Upper lobe of left lung (tissue), 6 donors: ENCODE results near the gene GRID1. TPM values are rescaled to one million over a fixed set of nuclear protein-coding genes. Genes with fewer than 3 reads are reported as not detected.

Experiments
- ATAC-seq, 2 donors: fragments of 200-7000 bp; cut with Tn5 transposase; one replicate each; pipeline ENCODE4 v1.9.1; 2022; ENCODE audit warnings: mild to moderate bottlenecking in 2 of 2, moderate library complexity in 2 of 2; ENCODE audit not compliant: low FRiP score in 2 of 2
- DNase-seq, 2 donors: peaks; one replicate each; pipeline ENCODE4 v3.0.0-alpha.2; 2019 to 2020
- H3K27ac ChIP-seq, 4 donors: fragments of 200-600 bp; sonication (generic); one replicate each; pipeline ENCODE4 v1.5.1; 2016 to 2019
- H3K27me3 ChIP-seq, 4 donors: fragments of 200-600 bp; sonication (generic); one replicate each; pipeline ENCODE4 v1.5.1; 2017 to 2019
- H3K36me3 ChIP-seq, 4 donors: fragments of 200-600 bp; sonication (generic); one replicate each; pipeline ENCODE4 v1.5.1; 2016 to 2019
- H3K4me1 ChIP-seq, 4 donors: fragments of 200-600 bp; sonication (generic); one replicate each; pipeline ENCODE4 v1.5.1; 2018 to 2019
- H3K4me3 ChIP-seq, 4 donors: fragments of 200-600 bp; sonication (generic); one replicate each; pipeline ENCODE4 v1.5.1; 2017 to 2019; ENCODE audit warnings: mild to moderate bottlenecking in 2 of 4, moderate library complexity in 1 of 4
- H3K9me3 ChIP-seq, 4 donors: fragments of 200-600 bp; sonication (generic); one replicate each; pipeline ENCODE4 v1.5.1; 2018 to 2019
- EP300 ChIP-seq, 4 donors: sonication (generic); formaldehyde crosslinking; IDR thresholded peaks; one replicate each; pipeline ENCODE4 v1.5.1; 2017; ENCODE audit warnings: antibody characterized with exemption in 4 of 4, control low read depth in 2 of 4
- POLR2A ChIP-seq, 4 donors: fragments of 450-650 bp; IDR thresholded peaks; one replicate each; pipeline ENCODE4 v1.5.1; 2016 to 2017; ENCODE audit warnings: antibody characterized with exemption in 4 of 4, mild to moderate bottlenecking in 2 of 4
- POLR2AphosphoS5 ChIP-seq, 2 donors: sonication (generic); formaldehyde crosslinking; IDR thresholded peaks; one replicate each; pipeline ENCODE4 v1.5.1; 2017; ENCODE audit warnings: antibody characterized with exemption in 2 of 2
- WGBS, 2 donors: methylation state at CpG; one replicate each; pipeline ENCODE4 v1.1.5; 2017 to 2018; 5-methylcytosine and 5-hydroxymethylcytosine counted together
- total RNA-seq, 6 donors: library from RNA; depleted of rRNA in 4 of 6; stranded (reverse); fragments of >200 nt in 4 of 6; gene quantifications; one replicate each; pipeline versions ENCODE4 v1.1.0 to v1.2.1, GENCODE V29; 2016 to 2021
- TF ChIP-seq, protein P1 (sequence below), 6 experiments: fragments of 450-650 bp in 4 of 6; fragments of 200-600 bp in 2 of 6; sonication (generic) in 2 of 6; IDR thresholded peaks; one replicate each; pipeline ENCODE4 v1.5.1; 2016 to 2019; ENCODE audit warnings: antibody characterized with exemption in 6 of 6
- donor health status: DM: no; HTN: no; CAD: no; lungs with moderate emphysema.
- donor health status: DM: no; HTN: yes; CAD: no; lungs with severe emphysema.

Gene GRID1
- total RNA-seq, 6 donors from 2014 or later: 1.5 to 5.2 (median 3.2) TPM

DNA sequence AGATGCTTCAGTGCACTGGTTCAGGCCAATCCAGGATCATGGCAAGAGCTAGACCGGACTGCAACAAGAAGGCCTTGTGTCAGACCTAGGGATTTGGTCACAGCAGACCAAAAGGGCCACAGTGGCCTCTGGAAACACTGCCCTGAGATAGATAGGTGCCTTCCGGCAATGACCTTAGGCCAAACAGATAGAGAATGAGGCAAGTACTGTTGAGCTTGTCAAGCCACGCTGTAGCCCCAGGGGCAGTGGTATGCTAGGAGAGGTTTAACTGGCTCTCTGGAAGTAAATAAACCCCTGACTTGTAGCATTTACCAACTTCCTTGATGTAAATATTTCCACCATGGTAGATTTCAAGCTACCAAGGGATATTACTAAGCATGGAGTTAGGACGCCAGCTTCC is 197.5 kb downstream of the GRID1 start:
- DNase-seq: no peak
- no peak for ATAC-seq
- Histone ChIP-seq H3K27me3 (no peaks in the 10 kb centered on the region), H3K4me3 (no peak overlapping the region), H3K9me3 (no peaks in the 10 kb centered on the region), H3K36me3 (no peaks in the 10 kb centered on the region), H3K27ac (no peak overlapping the region), H3K4me1 (no peaks in the 10 kb centered on the region)
- WGBS, 2 donors: 86 to 98% methylated on average over 4 of the region's 4 CpGs
- no peak for TF ChIP-seq EP300 (IDR thresholded peaks at IDR 0.05)
- no peak for TF ChIP-seq POLR2AphosphoS5 (IDR thresholded peaks at IDR 0.05)
- TF ChIP-seq POLR2A (IDR thresholded peaks at IDR 0.05): no peak
- TF ChIP-seq, protein P1, sequence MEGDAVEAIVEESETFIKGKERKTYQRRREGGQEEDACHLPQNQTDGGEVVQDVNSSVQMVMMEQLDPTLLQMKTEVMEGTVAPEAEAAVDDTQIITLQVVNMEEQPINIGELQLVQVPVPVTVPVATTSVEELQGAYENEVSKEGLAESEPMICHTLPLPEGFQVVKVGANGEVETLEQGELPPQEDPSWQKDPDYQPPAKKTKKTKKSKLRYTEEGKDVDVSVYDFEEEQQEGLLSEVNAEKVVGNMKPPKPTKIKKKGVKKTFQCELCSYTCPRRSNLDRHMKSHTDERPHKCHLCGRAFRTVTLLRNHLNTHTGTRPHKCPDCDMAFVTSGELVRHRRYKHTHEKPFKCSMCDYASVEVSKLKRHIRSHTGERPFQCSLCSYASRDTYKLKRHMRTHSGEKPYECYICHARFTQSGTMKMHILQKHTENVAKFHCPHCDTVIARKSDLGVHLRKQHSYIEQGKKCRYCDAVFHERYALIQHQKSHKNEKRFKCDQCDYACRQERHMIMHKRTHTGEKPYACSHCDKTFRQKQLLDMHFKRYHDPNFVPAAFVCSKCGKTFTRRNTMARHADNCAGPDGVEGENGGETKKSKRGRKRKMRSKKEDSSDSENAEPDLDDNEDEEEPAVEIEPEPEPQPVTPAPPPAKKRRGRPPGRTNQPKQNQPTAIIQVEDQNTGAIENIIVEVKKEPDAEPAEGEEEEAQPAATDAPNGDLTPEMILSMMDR (IDR thresholded peaks at IDR 0.05): no peak

DNA sequence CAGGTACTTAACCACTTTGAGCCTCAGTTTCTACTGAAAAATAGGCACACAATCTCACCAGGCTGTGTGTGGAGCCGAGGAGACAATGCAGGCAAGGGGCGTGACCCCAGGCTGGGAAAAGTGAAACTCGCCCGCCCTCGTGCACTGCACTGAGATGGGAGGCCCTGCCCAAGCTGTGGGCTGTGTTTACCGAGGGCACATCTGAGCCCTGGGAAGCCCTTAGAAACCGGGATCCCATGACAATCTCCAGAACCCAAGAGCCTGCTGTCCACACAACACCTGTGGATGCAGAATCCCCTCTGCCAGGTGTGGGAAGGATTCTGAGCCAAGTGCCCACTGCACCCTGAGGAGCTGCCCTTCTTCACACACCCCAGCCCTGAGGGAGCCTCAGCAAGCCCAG is 198.3 kb downstream of the GRID1 start:
- Histone ChIP-seq H3K36me3 (no peaks in the 10 kb centered on the region), H3K27me3 (no peaks in the 10 kb centered on the region), H3K4me1 (no peaks in the 10 kb centered on the region), H3K27ac (no peak overlapping the region), H3K9me3 (no peaks in the 10 kb centered on the region), H3K4me3 (no peak overlapping the region)
- WGBS, 2 donors: 66 to 77% methylated on average over 7 of the region's 7 CpGs
- TF ChIP-seq POLR2AphosphoS5 (IDR thresholded peaks at IDR 0.05) (no peak), EP300 (IDR thresholded peaks at IDR 0.05) (no peak), POLR2A (IDR thresholded peaks at IDR 0.05) (no peak)
- TF ChIP-seq, protein P1 (IDR thresholded peaks at IDR 0.05): no peak
- peak in 1 of 2 donors; percentile 28 for DNase-seq
- no peak for ATAC-seq

DNA sequence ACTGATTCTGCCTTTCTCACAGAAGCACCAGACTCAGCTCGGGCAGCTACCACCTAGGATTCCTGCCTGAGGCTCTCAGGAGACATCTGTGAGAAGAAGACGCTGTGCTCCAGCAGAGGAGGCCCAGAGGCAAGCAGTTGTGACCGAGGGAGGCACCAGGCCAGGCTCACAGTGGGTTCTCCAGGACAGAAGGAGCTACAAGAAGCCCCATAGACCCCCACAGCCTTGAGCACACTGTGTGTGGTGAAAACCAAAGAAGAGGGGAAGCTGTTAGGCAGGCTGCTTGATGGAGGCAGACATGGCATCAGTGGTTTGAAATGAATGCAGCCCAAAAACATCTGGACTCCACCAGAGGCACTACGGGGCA is 198.8 kb downstream of the GRID1 start:
- Histone ChIP-seq H3K27ac (no peak overlapping the region), H3K4me1 (no peaks in the 10 kb centered on the region), H3K27me3 (no peaks in the 10 kb centered on the region), H3K9me3 (no peaks in the 10 kb centered on the region), H3K36me3 (no peaks in the 10 kb centered on the region), H3K4me3 (no peak overlapping the region)
- 89 to 90% methylated on average over 2 to 4 of the region's 4 CpGs for WGBS, 2 donors
- DNase-seq: no peak
- TF ChIP-seq, protein P1 (IDR thresholded peaks at IDR 0.05): no peak
- TF ChIP-seq POLR2A (IDR thresholded peaks at IDR 0.05) (no peak), POLR2AphosphoS5 (IDR thresholded peaks at IDR 0.05) (no peak), EP300 (IDR thresholded peaks at IDR 0.05) (no peak)
- no peak for ATAC-seq

DNA sequence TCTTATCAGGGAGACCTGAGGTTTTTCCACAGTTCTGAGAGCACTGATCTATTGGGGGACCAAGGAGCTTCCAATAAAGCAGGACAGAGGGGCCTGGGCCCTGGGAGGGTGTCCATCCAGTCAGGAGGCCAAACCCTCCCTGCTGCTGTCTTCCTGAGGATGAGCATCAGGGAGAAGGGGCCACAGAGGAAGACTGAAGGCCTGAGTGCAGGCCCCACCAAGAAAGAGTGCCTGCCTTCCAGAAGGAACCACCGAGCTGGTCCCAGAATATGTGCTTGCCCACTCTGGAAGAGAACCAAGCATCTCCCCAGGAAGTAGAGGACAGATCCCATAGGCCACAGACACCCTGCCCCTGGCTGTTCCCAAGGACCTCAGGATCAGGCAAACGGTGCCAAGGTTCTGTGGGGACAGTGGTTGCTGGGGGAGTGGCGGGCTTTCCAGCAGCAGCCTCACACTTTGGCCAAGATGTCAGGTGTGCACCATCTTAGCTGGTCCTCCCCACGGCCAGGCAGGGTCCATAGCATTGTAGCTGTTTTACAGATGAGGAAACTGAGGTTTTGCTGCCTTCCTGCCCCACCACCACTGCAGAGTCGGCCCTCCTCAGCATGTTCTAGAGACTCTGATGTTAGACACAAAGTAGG is 199.4 kb downstream of the GRID1 start:
- Histone ChIP-seq H3K4me1 (no peaks in the 10 kb centered on the region), H3K27me3 (no peaks in the 10 kb centered on the region), H3K4me3 (no peak overlapping the region), H3K36me3 (no peaks in the 10 kb centered on the region), H3K27ac (no peak overlapping the region), H3K9me3 (no peaks in the 10 kb centered on the region)
- ATAC-seq (no peak), DNase-seq (no peak)
- 60 to 83% methylated on average over 1 to 5 of the region's 5 CpGs for WGBS, 2 donors
- TF ChIP-seq EP300 (IDR thresholded peaks at IDR 0.05): no peak
- TF ChIP-seq POLR2AphosphoS5 (IDR thresholded peaks at IDR 0.05): no peak
- TF ChIP-seq, protein P1 (IDR thresholded peaks at IDR 0.05): no peak
- TF ChIP-seq POLR2A (IDR thresholded peaks at IDR 0.05): no peak

DNA sequence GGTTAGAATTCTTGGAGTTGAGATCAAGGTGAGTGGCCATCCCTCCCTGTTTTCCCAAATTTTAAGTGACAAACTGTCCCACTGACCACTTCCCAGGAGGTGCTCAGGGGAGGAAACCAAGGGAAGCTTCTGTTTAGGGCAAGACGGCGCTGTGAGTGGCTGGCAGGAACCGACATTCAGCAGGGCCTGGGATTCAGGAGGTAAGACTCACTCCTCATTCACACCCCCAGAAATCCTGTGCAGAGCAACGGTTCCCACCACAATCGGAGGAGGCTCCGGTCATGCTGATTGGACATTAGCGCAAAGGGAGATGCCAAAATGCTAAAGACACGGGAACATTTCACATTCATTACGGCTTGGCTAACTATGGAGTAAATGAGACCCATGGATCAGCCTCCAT is 200.9 kb downstream of the GRID1 start:
- Histone ChIP-seq H3K9me3 (no peaks in the 10 kb centered on the region), H3K4me3 (no peak overlapping the region), H3K36me3 (no peaks in the 10 kb centered on the region), H3K4me1 (no peaks in the 10 kb centered on the region), H3K27ac (no peak overlapping the region), H3K27me3 (no peaks in the 10 kb centered on the region)
- DNase-seq (no peak), ATAC-seq (no peak)
- 89% methylated on average over 8 to 9 of the region's 9 CpGs for WGBS, 2 donors
- TF ChIP-seq, protein P1 (IDR thresholded peaks at IDR 0.05): no peak
- no peak for TF ChIP-seq POLR2AphosphoS5 (IDR thresholded peaks at IDR 0.05)
- TF ChIP-seq POLR2A (IDR thresholded peaks at IDR 0.05): no peak
- TF ChIP-seq EP300 (IDR thresholded peaks at IDR 0.05): no peak
